Sigmoid colon (tissue), 4 donors: ENCODE data around the gene FSD1.

Experiments
- CTCF ChIP-seq, 4 experiments: fragments of 450-650 bp in 3 of 4; fragments of 200-600 bp in 1 of 4; IDR thresholded peaks; one replicate each; pipeline ENCODE4 v1.5.1; 2016 to 2019; ENCODE audit warnings: antibody characterized with exemption in 4 of 4, mild to moderate bottlenecking in 3 of 4, moderate library complexity in 2 of 4
- POLR2AphosphoS5 ChIP-seq, 4 donors: sonication (generic); formaldehyde crosslinking; IDR thresholded peaks; one replicate each; pipeline ENCODE4 v1.6.1; 2017; ENCODE audit warnings: antibody characterized with exemption in 4 of 4

GRCh38 chr19:4372165-4373012 is 68.0 kb downstream of the FSD1 start:
- TF ChIP-seq POLR2AphosphoS5 (IDR thresholded peaks at IDR 0.05): no peak
- TF ChIP-seq CTCF (IDR thresholded peaks at IDR 0.05): no peak
